GM21528 (cell line): ENCODE measurements around the gene PRRT1.

Experiments used
- ATAC-seq: cut with Tn5 transposase; IDR thresholded peaks from one replicate; pipeline ENCODE4 v1.9.1; 2021; ENCODE audit warnings: mild to moderate bottlenecking, moderate library complexity; ENCODE audit not compliant: unreplicated experiment, low FRiP score

The PRRT1 gene

GRCh38 chr6:32127717-32128592 is 23.8 kb downstream of the PRRT1 start, which contains the start of gene ATF6B:
TSS of gene ATF6B (minus strand) at chr6:32128246. CDS start at chr6:32128207, 39 bp downstream.
- peak; percentile 81 for ATAC-seq

- no peak for ATAC-seq
Measured at GRCh38 chr6:32127409-32127716, 24.4 kb downstream of the PRRT1 start.

- no peak for ATAC-seq
Measured at GRCh38 chr6:32126880-32127279, 24.9 kb downstream of the PRRT1 start.

GRCh38 chr6:32123681-32124080 is 28.1 kb downstream of the PRRT1 start:
- no peak for ATAC-seq

- no peak for ATAC-seq
Measured at GRCh38 chr6:32120573-32121059, 31.1 kb downstream of the PRRT1 start.

GRCh38 chr6:32118782-32119628 is 32.7 kb downstream of the PRRT1 start:
- ATAC-seq, result no peak

GRCh38 chr6:32117461-32117860 is 34.3 kb downstream of the PRRT1 start:
- ATAC-seq, result no peak

- ATAC-seq, result no peak
Measured at GRCh38 chr6:32116674-32117073, 35.1 kb downstream of the PRRT1 start.

GRCh38 chr6:32115623-32116022 is 36.1 kb downstream of the PRRT1 start:
- no peak for ATAC-seq

GRCh38 chr6:32114796-32115195 is 36.9 kb downstream of the PRRT1 start:
- no peak for ATAC-seq

- ATAC-seq, result no peak
Measured at GRCh38 chr6:32113386-32114352, 38.1 kb downstream of the PRRT1 start.

GRCh38 chr6:32112431-32112980 is 39.2 kb downstream of the PRRT1 start:
- no peak for ATAC-seq

- no peak for ATAC-seq
Measured at GRCh38 chr6:32111424-32112066, 40.2 kb downstream of the PRRT1 start.

GRCh38 chr6:32110632-32111031 is 41.1 kb downstream of the PRRT1 start:
- ATAC-seq, result no peak

GRCh38 chr6:32109765-32110160 is 42.0 kb downstream of the PRRT1 start:
- ATAC-seq, result no peak

- no peak for ATAC-seq
Measured at GRCh38 chr6:32109114-32109764, 42.5 kb downstream of the PRRT1 start, which contains the start of gene TNXB. TSS of gene TNXB (minus strand) at chr6:32109338. CDS start at chr6:32098198, 11,140 bp downstream.

- ATAC-seq, result no peak
Measured at GRCh38 chr6:32108727-32109113, 43.0 kb downstream of the PRRT1 start.

GRCh38 chr6:32108094-32108627 is 43.6 kb downstream of the PRRT1 start:
- ATAC-seq, result no peak

GRCh38 chr6:32107406-32107805 is 44.3 kb downstream of the PRRT1 start:
- no peak for ATAC-seq
